Head of caudate nucleus (tissue), 42 donors: ENCODE results near the gene CTBS.

ENCODE experiments used
- DNase-seq, 42 donors: peaks; one replicate each; pipeline versions ENCODE4 v3.0.0 to v3.0.0-alpha.2; 2020 to 2021; ENCODE audit warnings: mixed read lengths in 7 of 42
- intact Hi-C: fragments of 100-400 bp; cut with DNase I; formaldehyde crosslinking; loops from one replicate; pipeline ENCODE4 v1.15.0; 2022

Gene CTBS, protein sequence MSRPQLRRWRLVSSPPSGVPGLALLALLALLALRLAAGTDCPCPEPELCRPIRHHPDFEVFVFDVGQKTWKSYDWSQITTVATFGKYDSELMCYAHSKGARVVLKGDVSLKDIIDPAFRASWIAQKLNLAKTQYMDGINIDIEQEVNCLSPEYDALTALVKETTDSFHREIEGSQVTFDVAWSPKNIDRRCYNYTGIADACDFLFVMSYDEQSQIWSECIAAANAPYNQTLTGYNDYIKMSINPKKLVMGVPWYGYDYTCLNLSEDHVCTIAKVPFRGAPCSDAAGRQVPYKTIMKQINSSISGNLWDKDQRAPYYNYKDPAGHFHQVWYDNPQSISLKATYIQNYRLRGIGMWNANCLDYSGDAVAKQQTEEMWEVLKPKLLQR

DNA sequence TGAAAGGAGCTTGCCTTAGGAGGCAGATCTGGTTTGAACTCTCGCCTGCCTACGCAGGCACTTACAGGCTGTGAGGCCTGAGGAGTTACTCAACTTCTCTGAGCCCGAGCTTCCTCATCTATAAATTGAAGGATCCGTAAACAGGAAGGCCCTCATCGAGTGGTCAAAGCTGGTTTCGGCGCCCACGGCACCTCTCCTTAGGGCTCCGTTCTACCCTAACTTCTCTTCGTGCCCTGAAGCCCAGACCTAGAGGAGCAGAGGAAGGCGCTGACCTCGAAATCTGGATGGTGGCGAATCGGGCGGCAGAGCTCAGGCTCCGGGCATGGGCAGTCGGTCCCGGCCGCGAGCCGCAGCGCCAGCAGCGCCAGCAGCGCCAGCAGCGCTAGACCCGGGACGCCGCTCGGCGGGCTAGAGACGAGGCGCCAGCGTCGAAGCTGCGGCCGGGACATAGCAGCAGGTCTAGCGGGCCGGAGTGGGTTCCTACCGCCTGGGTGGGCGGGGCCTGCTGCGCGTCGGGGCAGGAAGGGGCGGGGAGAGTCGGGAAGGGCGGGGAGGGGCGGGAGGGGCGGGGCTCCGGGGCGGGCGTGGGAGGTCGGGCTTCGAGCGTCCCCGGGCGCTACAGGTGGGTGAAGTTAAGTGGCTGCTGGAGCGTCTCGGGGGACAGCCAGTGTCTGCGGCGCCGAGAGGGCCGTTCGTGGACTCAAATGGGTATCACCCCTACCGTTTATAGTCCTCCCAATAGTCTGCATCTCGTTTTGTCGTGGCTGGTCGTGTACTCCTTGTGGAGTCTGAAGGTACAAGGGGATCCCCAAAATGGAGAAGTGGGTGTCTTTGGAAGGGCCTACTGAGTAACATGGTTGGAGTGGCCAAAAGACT lies at the start of gene CTBS:
Gene CTBS, minus strand, starts transcription at position 474 of the 876 bp plus-strand sequence. Its CDS starts 25 bp downstream, at position 449.
- intact Hi-C loops: loop anchor here (5.0 kb wide), 1 partner anchor 67 kb away; the partner anchor contains the start of genes GNG5 and SPATA1
- DNase-seq: peak; percentile 55 to 95 (median 87)

DNA sequence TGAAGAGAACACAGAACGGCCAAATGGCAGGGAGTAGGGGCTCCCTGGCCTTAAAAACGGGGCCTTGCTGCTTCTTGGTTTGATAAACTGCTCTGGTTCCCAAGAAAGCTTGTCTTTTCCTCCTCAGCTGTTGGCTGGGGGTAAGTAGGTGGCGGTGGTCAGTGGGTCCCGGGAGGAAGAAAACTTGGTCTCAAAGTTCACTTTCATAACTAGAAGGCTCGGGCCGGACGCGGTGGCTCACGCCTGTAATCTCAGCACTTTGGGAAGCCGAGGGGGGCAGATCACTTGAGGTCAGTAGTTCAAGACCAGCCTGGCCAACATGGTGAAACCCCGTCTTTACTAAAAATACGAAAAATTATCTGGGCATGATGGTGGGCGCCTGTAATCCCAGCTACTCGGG lies 47.3 kb upstream of the CTBS start:
- intact Hi-C loops: loop anchor here (5.0 to 10.0 kb wide), 3 partner anchors 114 to 477 kb away; partner anchors contain the start of genes GNG5, PRKACB and SPATA1

DNA sequence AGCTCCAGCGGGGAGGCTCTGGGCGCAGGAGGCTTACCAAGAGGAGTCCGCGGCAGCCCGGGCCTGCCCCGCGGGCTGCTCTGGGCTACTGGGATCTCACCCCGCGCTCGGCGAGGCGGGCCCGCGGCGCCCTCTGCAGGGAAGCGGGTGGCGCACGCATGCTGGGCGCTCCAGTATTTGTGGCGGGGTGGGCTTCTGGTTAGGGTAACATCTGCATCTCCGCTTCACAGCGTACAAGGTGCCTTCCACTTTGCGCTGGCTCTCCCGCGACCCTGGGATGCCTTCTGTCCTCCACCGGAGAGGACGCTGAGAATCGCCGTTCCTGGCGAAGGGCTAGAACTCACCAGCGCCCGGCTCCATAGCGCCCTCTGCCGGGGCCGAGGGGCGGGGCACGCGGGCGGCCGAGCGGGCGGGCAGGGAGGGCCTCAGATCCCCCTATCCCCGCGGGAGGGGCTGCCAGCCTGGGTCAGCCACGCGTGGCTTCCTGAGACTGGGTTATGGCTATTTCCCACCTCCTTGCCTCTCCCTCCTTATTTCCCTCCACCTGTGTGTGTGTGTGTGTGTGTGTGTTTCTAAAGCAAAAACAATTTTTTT lies 46.6 kb upstream of the CTBS start:
- intact Hi-C loops: loop anchor here (5.0 to 10.0 kb wide), 3 partner anchors 114 to 476 kb away; partner anchors contain the start of genes GNG5, PRKACB and SPATA1

More for the DNA sequence above, 47.3 kb upstream of the CTBS start:
- DNase-seq: peak in 1 of 42 donors; percentile 34

DNA sequence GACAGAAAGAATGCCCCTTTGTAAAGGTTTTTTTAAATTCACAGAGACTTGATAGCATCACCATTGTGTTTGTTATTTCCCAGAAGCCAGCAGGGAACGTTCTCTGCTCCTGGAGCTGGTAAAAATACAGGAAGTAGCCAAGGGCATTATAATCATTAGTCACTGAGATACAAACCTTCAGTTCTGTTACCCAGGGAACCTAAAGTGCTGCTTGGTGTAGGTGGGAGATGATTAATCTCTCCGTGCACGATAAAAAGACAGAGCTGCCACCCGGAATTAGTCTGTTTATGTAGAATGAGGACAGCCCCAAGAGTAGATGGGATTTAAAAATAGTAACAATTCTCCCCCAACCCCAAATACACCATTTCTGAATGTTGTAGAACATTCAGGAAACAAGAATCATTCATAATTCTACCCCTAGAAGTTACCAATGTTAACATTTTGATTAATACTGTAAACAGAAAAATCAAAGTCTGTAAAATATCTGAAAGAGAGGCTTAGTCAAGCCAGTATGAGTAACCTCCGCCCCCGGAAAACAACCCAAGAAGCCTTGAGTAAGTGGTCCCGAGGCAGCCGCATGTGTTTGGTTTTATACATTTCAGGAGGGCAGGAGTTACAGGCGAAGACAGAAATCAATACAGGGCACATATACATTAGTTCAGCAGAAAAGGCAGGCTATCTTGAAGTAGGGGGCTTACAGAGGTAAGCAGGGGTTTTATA lies 45.3 kb upstream of the CTBS start:
- intact Hi-C loops: loop anchor here (5.0 to 10.0 kb wide), 3 partner anchors 112 to 475 kb away; partner anchors contain the start of genes GNG5, PRKACB and SPATA1

More for the DNA sequence above, 46.6 kb upstream of the CTBS start:
- DNase-seq: peak; percentile 37 to 90 (median 79)

DNA sequence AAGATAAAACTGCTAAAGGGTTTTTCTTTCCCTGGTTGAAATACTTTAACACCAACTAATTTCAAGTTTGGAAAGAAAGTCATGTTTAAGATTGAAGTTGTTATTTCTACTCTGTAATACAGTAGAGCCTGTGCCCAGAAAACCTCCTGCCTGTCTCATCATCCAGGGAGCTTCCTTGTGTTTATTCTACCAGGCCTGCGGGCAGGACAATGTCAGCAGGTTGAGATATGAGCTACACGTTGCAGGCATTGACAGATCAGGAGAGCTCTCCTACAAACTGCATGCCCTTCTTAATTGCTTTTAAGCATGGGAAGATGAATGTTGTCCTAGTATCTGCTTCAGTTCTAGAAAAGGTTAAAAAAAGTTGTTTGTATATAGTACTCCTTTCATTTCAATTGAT lies 43.1 kb upstream of the CTBS start:
- DNase-seq: peak in 1 of 42 donors; percentile 25
- intact Hi-C loops: no loop called here

More for the DNA sequence above, 45.3 kb upstream of the CTBS start:
- peak in 26 of 42 donors; percentile 19 to 79 (median 42) for DNase-seq

DNA sequence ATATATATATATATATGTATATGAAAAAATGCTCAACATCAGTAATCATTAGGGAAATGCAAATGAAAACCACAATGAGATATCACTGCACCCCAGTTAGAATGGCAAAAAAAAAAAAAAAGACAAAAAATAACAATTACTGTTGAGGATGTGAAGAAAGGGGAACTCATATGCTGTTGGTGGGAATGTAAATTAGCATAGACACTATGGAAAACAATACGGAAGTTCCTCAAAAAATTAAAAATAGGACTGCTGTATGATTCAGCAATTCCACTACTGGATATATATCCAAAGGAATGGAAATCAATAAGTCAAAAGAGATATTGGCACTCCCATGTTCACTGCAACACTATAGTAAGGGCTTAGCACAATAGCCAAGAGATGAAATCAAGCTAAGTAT lies 41.5 kb upstream of the CTBS start:
- intact Hi-C loops: no loop called here
- no peak for DNase-seq

DNA sequence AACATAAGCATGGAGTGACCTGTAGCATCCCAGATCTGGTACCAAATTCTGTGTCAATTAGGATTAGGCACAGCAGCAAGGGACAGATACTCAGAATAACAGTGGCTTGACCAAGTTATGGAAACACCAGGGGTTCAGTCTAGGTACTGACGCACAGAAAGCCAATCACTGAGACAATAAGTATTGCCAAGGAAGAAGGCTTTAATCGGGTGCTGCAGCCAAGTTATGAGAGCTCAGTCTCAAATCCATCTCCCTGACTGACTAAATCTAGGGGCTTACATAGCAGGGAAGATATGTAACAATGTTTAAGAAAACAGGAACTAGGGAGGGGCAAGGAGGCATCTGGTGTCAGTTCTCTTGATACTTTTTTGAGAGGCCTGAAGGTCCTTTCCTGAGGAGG lies 39.6 kb upstream of the CTBS start:
- no peak for DNase-seq
- intact Hi-C loops: no loop called here

DNA sequence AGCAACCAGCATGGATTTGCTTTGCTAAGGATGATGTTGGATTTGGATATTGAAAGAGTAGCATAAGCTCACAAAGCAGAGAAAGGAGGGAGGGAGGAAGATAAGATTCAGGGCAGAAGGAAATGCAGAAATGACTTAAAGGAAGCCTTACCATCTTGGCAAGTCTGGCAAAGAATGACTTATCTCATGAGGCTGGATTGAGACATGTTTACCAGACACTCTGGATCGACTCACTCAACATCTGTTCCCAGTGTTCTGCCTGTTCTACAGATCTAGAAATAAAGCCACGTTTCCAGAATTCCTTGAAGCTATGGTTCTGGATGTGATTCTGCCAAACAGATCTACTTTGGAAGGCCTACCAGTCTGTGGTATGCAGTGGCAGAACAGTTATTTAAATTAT lies 38.8 kb upstream of the CTBS start:
- intact Hi-C loops: no loop called here
- DNase-seq: no peak

DNA sequence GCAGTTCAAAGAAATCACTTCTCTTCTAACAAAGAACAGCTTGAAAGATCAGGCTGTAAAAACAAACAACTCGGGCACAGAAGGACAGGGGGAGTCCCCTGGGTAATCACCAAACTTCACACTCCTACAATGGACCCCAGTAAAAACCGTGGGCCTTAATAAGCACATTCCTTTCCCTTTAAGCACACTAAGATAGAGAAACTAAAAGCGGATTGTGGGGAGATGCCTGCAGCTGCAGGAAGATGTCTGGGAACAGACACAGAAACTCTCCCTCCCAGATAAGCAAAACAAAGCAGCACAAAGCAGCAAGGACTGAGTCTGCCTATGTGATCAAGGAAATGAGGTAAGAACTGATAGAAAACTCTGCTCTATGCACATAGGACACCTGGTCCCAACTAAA lies 37.6 kb upstream of the CTBS start:
- no peak for DNase-seq
- intact Hi-C loops: no loop called here

DNA sequence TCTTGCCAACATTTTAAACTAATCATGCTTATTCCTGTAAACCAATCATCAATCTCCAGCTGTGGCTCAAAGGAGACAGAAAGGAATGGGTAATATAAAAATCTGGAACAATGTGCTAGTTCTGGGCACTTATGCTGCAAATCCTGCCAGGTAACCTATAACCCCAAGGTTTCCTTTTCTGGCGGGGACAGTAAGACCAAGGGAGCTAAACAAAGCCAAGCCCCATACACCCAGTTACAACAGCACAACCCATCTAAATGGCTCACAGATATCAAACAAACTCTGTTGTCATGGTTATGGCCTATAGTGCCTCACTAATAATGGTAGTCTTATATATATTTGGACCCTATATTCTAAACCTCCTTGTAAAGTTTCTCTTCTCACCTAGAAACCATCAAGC lies 36.9 kb upstream of the CTBS start:
- intact Hi-C loops: no loop called here
- DNase-seq: no peak

DNA sequence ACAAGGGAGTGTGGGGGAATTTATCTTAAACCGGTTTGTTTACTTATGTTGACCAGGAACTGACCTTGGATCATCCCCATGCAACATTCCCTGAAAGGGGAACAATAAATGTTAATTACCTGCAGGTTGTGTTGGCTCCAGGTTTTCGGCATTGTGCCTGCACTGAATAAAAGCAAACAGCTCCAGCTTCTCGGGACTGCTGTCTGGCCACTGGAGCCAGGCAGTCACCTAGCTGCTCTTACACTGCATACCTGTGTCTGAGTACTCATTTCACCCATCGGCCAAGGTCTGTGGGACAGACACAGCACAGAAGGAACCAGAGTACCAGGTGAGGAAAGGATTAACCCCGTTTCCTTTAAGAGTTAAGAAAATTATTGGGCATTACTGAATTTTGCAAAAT lies 32.7 kb upstream of the CTBS start:
- intact Hi-C loops: no loop called here
- no peak for DNase-seq

DNA sequence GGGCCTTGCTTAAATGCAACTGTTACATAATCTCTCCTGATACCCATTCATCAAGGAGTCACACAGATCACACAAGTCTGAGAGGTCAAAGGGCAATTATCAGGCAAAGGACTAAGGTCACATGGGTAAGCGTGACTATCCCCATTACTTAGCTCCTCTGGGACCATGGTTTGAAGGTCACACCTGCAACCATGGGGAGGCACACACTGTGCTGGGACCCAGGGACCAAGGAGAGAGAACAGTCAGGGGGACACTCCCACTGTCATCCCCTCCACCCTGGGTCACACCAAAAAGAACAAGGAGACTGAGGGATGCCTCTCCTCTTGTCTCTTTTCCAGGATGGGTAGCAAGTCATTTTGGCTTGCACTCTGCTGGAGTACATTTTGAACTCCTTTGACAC lies 30.9 kb upstream of the CTBS start:
- intact Hi-C loops: no loop called here
- no peak for DNase-seq

DNA sequence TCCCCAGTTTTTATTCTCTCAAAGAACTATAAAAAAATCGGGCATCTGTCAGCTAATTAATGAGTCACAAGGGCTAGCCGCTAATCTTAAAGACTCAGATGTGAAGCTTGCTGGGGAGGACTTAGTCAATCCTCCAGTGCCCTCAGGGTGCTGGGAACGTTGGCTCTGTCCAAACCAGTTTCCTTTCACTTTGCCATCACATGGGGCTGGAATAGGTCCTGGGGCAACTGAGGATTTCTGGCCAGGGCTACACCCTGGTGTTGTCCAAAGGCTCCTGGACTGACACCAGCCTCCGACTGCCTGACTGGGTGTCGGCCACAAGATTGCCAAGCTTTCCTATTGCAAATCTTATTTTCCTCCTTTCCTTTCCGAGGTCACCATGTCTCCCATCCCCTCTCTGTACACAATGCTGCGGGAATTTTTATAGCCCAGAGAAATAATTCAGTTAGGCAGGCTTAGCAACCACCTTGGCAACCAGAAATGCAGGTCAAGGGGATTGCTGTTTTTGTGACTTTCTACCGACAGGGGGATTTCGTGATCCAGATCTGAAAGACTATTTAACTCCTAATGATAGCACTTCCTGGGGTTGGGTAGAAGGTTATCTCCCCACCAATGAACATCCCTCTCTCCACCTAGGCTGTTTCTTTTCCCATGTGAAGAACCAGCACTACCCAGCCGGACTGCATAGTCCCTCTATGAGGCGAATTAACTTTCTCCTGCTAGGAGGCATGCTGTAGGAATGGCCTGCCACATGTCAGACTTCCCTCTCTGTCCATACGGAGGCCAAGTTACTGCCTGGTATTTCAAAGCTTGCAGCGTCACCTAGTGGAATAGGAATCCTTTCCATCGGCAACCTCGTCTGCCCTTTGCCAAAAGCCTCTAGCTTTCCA lies 29.9 kb upstream of the CTBS start:
- intact Hi-C loops: no loop called here
- DNase-seq: peak in 12 of 42 donors; percentile 17 to 78 (median 26)

DNA sequence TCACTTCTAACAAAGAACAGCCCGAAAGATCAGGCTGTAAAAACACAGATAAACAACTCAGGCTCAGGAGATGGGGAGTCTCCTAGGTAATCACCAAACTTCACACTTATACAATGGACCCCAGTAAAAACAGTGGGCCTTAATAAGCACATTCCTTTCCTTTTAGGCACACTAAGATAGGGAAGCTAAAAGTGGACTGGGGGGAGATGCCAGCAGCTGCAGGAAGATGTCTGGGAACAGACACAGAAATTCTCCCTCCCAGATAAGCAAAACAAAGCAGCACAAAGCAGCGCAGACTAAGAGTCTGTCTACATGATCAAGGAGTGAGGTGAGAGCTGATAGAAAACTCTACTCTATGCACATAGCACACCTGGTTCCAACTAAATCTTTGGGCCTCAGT lies 29.0 kb upstream of the CTBS start:
- intact Hi-C loops: no loop called here
- DNase-seq: no peak

DNA sequence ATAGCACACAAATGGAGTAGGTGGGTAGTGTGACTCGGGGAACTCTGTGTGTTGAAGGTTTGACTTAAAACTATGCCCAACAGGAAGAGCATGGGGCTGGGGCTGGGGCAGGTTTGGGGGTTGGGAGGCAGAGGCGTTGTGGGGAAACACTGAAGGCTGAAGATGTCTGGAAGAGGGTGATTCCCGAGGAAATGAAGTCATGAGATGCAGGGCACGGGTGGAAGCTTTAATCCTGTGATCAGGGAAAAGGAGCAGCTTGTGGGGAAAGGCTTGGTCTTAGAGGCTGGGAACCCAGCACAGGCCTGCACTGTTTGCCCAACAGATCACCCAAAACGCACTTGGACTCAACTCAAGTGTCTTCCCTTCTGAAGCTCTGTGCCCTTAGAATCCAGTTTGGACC lies 26.6 kb upstream of the CTBS start:
- intact Hi-C loops: no loop called here
- DNase-seq: no peak

DNA sequence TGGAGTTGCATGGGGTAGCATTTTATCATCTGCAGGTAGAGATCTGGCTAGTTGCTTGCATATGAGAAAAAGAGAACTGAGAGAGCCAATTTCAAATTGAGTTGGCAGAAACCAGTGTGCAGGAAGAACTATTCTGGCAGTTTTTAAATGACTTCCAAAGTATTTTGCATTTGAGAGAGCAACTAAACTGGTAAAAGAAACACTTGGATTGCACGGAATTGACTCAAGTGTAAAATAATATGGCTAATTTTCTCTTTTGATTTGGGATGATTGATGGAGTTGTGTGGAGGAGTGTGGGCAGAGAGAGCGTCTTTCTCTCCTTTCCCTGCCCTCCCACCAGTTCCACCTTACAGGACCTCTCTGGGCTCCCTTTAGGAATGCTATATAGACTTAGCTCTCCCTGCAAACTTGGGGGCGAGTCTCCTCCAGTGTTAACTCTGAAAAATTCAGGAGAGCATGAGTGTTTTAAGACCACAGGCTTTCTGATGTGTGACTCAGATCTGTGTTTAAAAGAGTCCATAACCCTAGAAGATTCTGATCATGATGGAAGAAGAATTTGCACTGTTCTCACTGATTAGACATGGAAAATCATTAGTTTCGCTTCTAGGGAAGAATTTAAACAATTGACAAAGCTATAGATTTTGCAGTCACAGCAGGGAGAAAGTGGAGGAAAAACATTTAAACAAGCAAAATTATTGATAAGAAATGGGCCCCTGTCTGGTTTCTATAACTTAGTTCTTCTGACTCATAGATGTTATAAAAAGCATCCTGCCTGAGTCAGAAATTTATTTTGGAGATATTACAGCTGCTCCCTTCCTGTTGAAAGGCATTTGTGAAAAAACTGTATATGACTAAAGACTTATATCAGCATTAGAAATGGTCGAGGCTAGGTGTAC lies 24.9 kb upstream of the CTBS start:
- intact Hi-C loops: no loop called here
- DNase-seq: peak in 18 of 42 donors; percentile 21 to 74 (median 42)

DNA sequence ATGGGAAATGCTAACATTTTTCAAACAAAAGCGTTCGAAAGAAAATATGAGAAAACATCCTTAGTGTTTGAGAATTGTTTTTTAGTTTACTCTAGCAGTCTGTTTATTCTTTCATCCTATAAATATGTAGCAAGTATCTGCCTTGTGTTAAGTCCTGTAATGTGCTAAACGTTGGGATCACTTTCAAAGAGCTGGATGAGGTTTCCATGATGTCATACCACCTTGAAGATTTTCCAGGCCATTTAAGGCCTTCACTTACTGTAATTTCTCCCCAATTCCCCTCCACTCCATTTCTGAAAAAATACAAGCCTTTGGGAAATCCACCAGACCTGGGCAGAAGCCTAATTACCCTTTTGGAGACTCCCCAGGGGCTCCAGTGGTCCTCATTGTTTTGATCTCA lies 24.2 kb upstream of the CTBS start:
- DNase-seq: no peak
- intact Hi-C loops: no loop called here
